ENCODE data around the gene EFTUD2. TPM values are rescaled to one million over a fixed set of nuclear protein-coding genes. Genes with fewer than 3 reads are reported as not detected.

EFTUD2 gene
- total and polyA plus RNA-seq, 2 of the 4 experiments (the other 2 are of a cell fraction): 72.5 to 126 TPM

GRCh38 chr17:44872131-44872768 lies 27.0 kb downstream of the EFTUD2 start:
- TF ChIP-seq RAD21 (IDR thresholded peaks at IDR 0.05; ENCODE audit: low read length) (no peak), CEBPB (IDR thresholded peaks at IDR 0.05; ENCODE audit: low read depth, low read length) (no peak), CTCF (conservative IDR thresholded peaks at IDR 0.05; ENCODE audit: low read depth, low read length) (no peak), RCOR1 (IDR thresholded peaks at IDR 0.05; ENCODE audit: insufficient replicate concordance, low read length) (no peak), FOS (IDR thresholded peaks at IDR 0.05; ENCODE audit: low read depth, low read length) (no peak), POLR2A (IDR thresholded peaks at IDR 0.05; ENCODE audit: low read depth, low read length) (no peak), RFX5 (IDR thresholded peaks at IDR 0.05; ENCODE audit: low read depth, low read length) (no peak), BHLHE40 (IDR thresholded peaks at IDR 0.05; ENCODE audit: low read depth, low read length) (no peak), MAFK (IDR thresholded peaks at IDR 0.05; ENCODE audit: low read depth, low read length) (no peak)
- TF ChIP-seq, protein P1, sequence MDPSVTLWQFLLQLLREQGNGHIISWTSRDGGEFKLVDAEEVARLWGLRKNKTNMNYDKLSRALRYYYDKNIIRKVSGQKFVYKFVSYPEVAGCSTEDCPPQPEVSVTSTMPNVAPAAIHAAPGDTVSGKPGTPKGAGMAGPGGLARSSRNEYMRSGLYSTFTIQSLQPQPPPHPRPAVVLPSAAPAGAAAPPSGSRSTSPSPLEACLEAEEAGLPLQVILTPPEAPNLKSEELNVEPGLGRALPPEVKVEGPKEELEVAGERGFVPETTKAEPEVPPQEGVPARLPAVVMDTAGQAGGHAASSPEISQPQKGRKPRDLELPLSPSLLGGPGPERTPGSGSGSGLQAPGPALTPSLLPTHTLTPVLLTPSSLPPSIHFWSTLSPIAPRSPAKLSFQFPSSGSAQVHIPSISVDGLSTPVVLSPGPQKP (IDR thresholded peaks at IDR 0.05; ENCODE audit: borderline replicate concordance, low read depth, low read length): no peak
- TF ChIP-seq, protein P2, sequence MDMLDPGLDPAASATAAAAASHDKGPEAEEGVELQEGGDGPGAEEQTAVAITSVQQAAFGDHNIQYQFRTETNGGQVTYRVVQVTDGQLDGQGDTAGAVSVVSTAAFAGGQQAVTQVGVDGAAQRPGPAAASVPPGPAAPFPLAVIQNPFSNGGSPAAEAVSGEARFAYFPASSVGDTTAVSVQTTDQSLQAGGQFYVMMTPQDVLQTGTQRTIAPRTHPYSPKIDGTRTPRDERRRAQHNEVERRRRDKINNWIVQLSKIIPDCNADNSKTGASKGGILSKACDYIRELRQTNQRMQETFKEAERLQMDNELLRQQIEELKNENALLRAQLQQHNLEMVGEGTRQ (IDR thresholded peaks at IDR 0.05; ENCODE audit: low read depth, low read length): no peak
- WGBS, 2 experiments (ENCODE audit: extremely low coverage in 2 of 2, insufficient read length in 1 of 2): 75% methylated on average over 9 of the region's 9 CpGs; no CpG with 5 or more reads in 1 of the 2 experiments

More at GRCh38 chr17:44872131-44872768, 27.0 kb downstream of the EFTUD2 start:
- Histone ChIP-seq H3K4me1 (ENCODE audit: control insufficient read depth, insufficient read depth, low read length) (no peaks in the 10 kb centered on the region), H2BK120ac (ENCODE audit: low read depth, low read length) (no peak overlapping the region), H3K36me3 (ENCODE audit: control insufficient read depth, insufficient read depth, low read length) (peaks cover 50% of the 10 kb centered on the region), H3K23ac (ENCODE audit: low read depth, low read length) (no peak overlapping the region), H2AK9ac (replicated peaks; ENCODE audit: low read depth, low read length, poor library complexity) (no peak overlapping the region), H3K4me3 (ENCODE audit: insufficient read depth, low read depth, low read length) (no peak overlapping the region), H3K9me1 (ENCODE audit: insufficient read depth, low read length) (no peaks in the 10 kb centered on the region), H3K4ac (ENCODE audit: low read depth, low read length) (no peak overlapping the region), H4K5ac (ENCODE audit: low read depth, low read length) (no peak overlapping the region), H4K20me1 (ENCODE audit: insufficient read depth, low read length) (no peaks in the 10 kb centered on the region), H3K27me3 (ENCODE audit: control insufficient read depth, insufficient read depth, low read length) (no peaks in the 10 kb centered on the region), H3K14ac (replicated peaks; ENCODE audit: low read depth, low read length) (no peak overlapping the region), H2AK5ac (ENCODE audit: low read depth, low read length) (no peak overlapping the region), H3K27ac (ENCODE audit: insufficient read depth, low read length) (no peak overlapping the region), H3K9me3 (ENCODE audit: control insufficient read depth, insufficient read depth, low read length) (no peaks in the 10 kb centered on the region), H3K79me1 (ENCODE audit: low read depth in 1 of 2, low read length in 2 of 2) (peaks cover 0 to 21% of the 10 kb centered on the region in 2 experiments; a peak in 2 of 4 replicates), H3K18ac (ENCODE audit: low read depth, low read length) (no peak overlapping the region), H3K9ac (ENCODE audit: low read depth, low read length) (no peak overlapping the region), H2BK5ac (ENCODE audit: low read depth, low read length, poor library complexity, severe bottlenecking) (no peak overlapping the region), H2BK15ac (ENCODE audit: low read depth, low read length) (no peak overlapping the region), H2BK20ac (ENCODE audit: low read depth, low read length) (no peak overlapping the region), H2AFZ (replicated peaks; ENCODE audit: low read length, poor library complexity) (no peak overlapping the region), H4K91ac (ENCODE audit: insufficient read depth, low read depth, low read length) (no peak overlapping the region), H4K8ac (ENCODE audit: low read depth in 2 of 2, low read length in 2 of 2) (no peak overlapping the region), H3K56ac (ENCODE audit: extremely low read depth, insufficient read depth, low read length) (no peak overlapping the region), H3K4me2 (ENCODE audit: low read depth, low read length) (no peak overlapping the region)
- dilution Hi-C loops (cut with HindIII; ENCODE audit: low sequenced_read_pairs, unreplicated experiment) (no loop called here), intact Hi-C loops (cut with micrococcal nuclease) (no loop called here), in situ Hi-C loops (cut with MboI; ENCODE audit: low sequenced_read_pairs) (no loop called here)
- POLR2A ChIA-PET (ENCODE audit: unreplicated experiment): no interaction called here
- no peak for ATAC-seq (ENCODE audit: low read depth)
- no peak for DNase-seq
- BruUV-seq (replicated peaks): no TSS peak
- CTCF ChIA-PET: no interaction called here

All from IMR-90 (cell line).